Naive thymus-derived CD4-positive, alpha-beta T cell (primary cell): Measurements from ENCODE around the gene SPRR1A. TPM values are rescaled to one million over a fixed set of nuclear protein-coding genes. Genes with fewer than 3 reads are reported as not detected.

ENCODE experiments used
- ATAC-seq: fragments of 150-1000 bp; cut with Tn5 transposase; 2 replicates; pipeline ENCODE4 v1.10.0; 2021; ENCODE audit warnings: mild to moderate bottlenecking, moderate library complexity
- CTCF ChIA-PET: fragments of 350-600 bp; sonication (Branson Sonifier 250); formaldehyde crosslinking; loops from one replicate; lab custom pipeline; 2021; ENCODE audit warnings: antibody characterized with exemption; lab: Charles Lee
- POLR2A ChIA-PET: fragments of 350-600 bp; sonication (Branson Sonifier 250); formaldehyde crosslinking; loops from one replicate; lab custom pipeline; 2021; ENCODE audit warnings: antibody characterized with exemption, inconsistent platforms; lab: Charles Lee
- DNase-seq, 9 donors: peaks; one replicate each; pipeline versions ENCODE4 v3.0.0 to v3.0.0-alpha.2; 2020 to 2022; ENCODE audit warnings: mixed read lengths in 1 of 9
- H3K27ac ChIP-seq: one replicate; pipeline ENCODE4 v1.7.0; 2013; ENCODE audit warnings: mild to moderate bottlenecking, low read depth, low read length, moderate library complexity
- H3K27me3 ChIP-seq, 2 donors: one replicate each; pipeline ENCODE4 v1.7.0; 2013; ENCODE audit warnings: low read length in 2 of 2, mild to moderate bottlenecking in 2 of 2, moderate library complexity in 2 of 2; ENCODE audit not compliant: control insufficient read depth in 2 of 2, insufficient read depth in 2 of 2
- H3K36me3 ChIP-seq, 3 experiments: 1 replicate in 2 of 3; 2 replicates in 1 of 3; pipeline ENCODE4 v1.7.0; 2013; ENCODE audit warnings: low read length in 3 of 3, mild to moderate bottlenecking in 3 of 3, moderate library complexity in 1 of 3; ENCODE audit not compliant: insufficient read depth in 3 of 3, control insufficient read depth in 2 of 3
- H3K4me1 ChIP-seq, 2 donors: one replicate each; pipeline ENCODE4 v1.7.0; 2013; ENCODE audit warnings: low read length in 2 of 2, mild to moderate bottlenecking in 2 of 2, moderate library complexity in 1 of 2; ENCODE audit not compliant: control insufficient read depth in 2 of 2, insufficient read depth in 2 of 2
- H3K4me3 ChIP-seq: 2 replicates; pipeline ENCODE4 v1.7.0; 2013; ENCODE audit warnings: mild to moderate bottlenecking, low read length
- H3K9me3 ChIP-seq, 3 experiments: 1 replicate in 2 of 3; 2 replicates in 1 of 3; pipeline ENCODE4 v1.7.0; 2013; ENCODE audit warnings: low read length in 3 of 3; ENCODE audit not compliant: control insufficient read depth in 2 of 3
- H3K27ac Mint-ChIP-seq, 9 donors: one replicate each; pipeline ENCODE4 v1.8.0; 2020 to 2022; ENCODE audit warnings: mixed read lengths in 9 of 9, mild to moderate bottlenecking in 8 of 9, moderate library complexity in 5 of 9, inconsistent platforms in 2 of 9
- H3K27me3 Mint-ChIP-seq, 5 donors: one replicate each; pipeline ENCODE4 v1.8.0; 2021 to 2022; ENCODE audit warnings: mixed read lengths in 5 of 5, mild to moderate bottlenecking in 1 of 5
- H3K36me3 Mint-ChIP-seq, 5 donors: one replicate each; pipeline ENCODE4 v1.8.0; 2020 to 2022; ENCODE audit warnings: mixed read lengths in 5 of 5, mild to moderate bottlenecking in 3 of 5, inconsistent platforms in 1 of 5
- H3K4me1 Mint-ChIP-seq, 7 donors: one replicate each; pipeline ENCODE4 v1.8.0; 2020 to 2022; ENCODE audit warnings: mixed read lengths in 7 of 7, mild to moderate bottlenecking in 3 of 7, inconsistent platforms in 1 of 7
- H3K4me3 Mint-ChIP-seq, 10 donors: one replicate each; pipeline ENCODE4 v1.8.0; 2020 to 2022; ENCODE audit warnings: mild to moderate bottlenecking in 10 of 10, mixed read lengths in 10 of 10, moderate library complexity in 6 of 10, inconsistent platforms in 2 of 10
- H3K9me3 Mint-ChIP-seq, 11 donors: one replicate each; pipeline ENCODE4 v1.8.0; 2020 to 2022; ENCODE audit warnings: mixed read lengths in 11 of 11, mild to moderate bottlenecking in 4 of 11, inconsistent platforms in 1 of 11, moderate library complexity in 1 of 11
- intact Hi-C, 2 donors: fragments of 100-400 bp; cut with micrococcal nuclease; formaldehyde crosslinking; loops; one replicate each; pipeline ENCODE4 v1.15.1; 2023
- polyA plus RNA-seq, 2 donors: library from polyadenylated mRNA; unstranded; fragments of 300-500 nt; fragmentation: Illumina TruSeq; gene quantifications; one replicate each; pipeline ENCODE4 v1.2.3, GENCODE V29; 2021
- total RNA-seq, 6 experiments: library from RNA in 5 of 6; stranded (reverse) in 5 of 6; gene quantifications; 1 replicate in 5 of 6; 2 replicates in 1 of 6; pipeline ENCODE4 v1.2.3 and lab custom pipeline; 2021 to 2026

Gene SPRR1A
- total and polyA plus RNA-seq, 7 experiments from 2014 or later = not detected

GRCh38 chr1:152970495-152970894, 13.4 kb upstream of the SPRR1A start, which contains the start of gene SPRR4:
Gene SPRR4 (plus strand): TSS chr1:152970648. CDS start chr1:152971891, 1,243 bp downstream.
- Mint-ChIP-seq H3K4me1 (no peaks in the 10 kb centered on the region), H3K9me3 (no peaks in the 10 kb centered on the region), H3K27me3 (peaks cover 0 to 57% (median 34%) of the 10 kb centered on the region in 5 donors), H3K36me3 (no peaks in the 10 kb centered on the region), H3K27ac (no peak within 1 kb of the TSS), H3K4me3 (no peak within 1 kb of the TSS)
- no peak within 1 kb of the TSS for H3K4me3 ChIP-seq
- no peak within 1 kb of the TSS for H3K27ac ChIP-seq
- H3K36me3 ChIP-seq = no peaks in the 10 kb centered on the region
- intact Hi-C loops = no loop called here
- H3K27me3 ChIP-seq = no peaks in the 10 kb centered on the region
- no peaks in the 10 kb centered on the region for H3K4me1 ChIP-seq
- ATAC-seq (no peak), DNase-seq (no peak)
- ChIA-PET POLR2A (no interaction called here), CTCF (no interaction called here)
- H3K9me3 ChIP-seq = no peaks in the 10 kb centered on the region

- H3K9me3 Mint-ChIP-seq = no peaks in the 10 kb centered on the region
- H3K4me3 Mint-ChIP-seq = no peak overlapping the region
- H3K27ac Mint-ChIP-seq = no peak overlapping the region
- intact Hi-C loops = no loop called here
- ATAC-seq = no peak
- ChIA-PET POLR2A (no interaction called here), CTCF (no interaction called here)
- Histone ChIP-seq H3K27ac (no peak overlapping the region), H3K9me3 (no peaks in the 10 kb centered on the region), H3K4me1 (no peaks in the 10 kb centered on the region), H3K27me3 (no peaks in the 10 kb centered on the region), H3K4me3 (no peak overlapping the region), H3K36me3 (no peaks in the 10 kb centered on the region)
- H3K27me3 Mint-ChIP-seq = peaks cover 3 to 52% (median 39%) of the 10 kb centered on the region in 5 donors
- H3K36me3 Mint-ChIP-seq = no peaks in the 10 kb centered on the region
- H3K4me1 Mint-ChIP-seq = no peaks in the 10 kb centered on the region
- DNase-seq = no peak
Measured at GRCh38 chr1:152972196-152972886, 11.5 kb upstream of the SPRR1A start.

GRCh38 chr1:152976688-152977087, 7.2 kb upstream of the SPRR1A start:
- intact Hi-C loops = no loop called here
- ChIA-PET CTCF (no interaction called here), POLR2A (no interaction called here)
- Mint-ChIP-seq H3K27me3 (peaks cover 3 to 47% (median 41%) of the 10 kb centered on the region in 5 donors), H3K27ac (no peak overlapping the region), H3K36me3 (peaks cover 0 to 5% (median 0%) of the 10 kb centered on the region in 5 donors), H3K4me3 (no peak overlapping the region), H3K9me3 (peaks cover 0 to 3% (median 0%) of the 10 kb centered on the region in 11 donors), H3K4me1 (no peaks in the 10 kb centered on the region)
- Histone ChIP-seq H3K27me3 (no peaks in the 10 kb centered on the region), H3K4me1 (no peaks in the 10 kb centered on the region), H3K9me3 (no peaks in the 10 kb centered on the region), H3K27ac (no peak overlapping the region), H3K4me3 (no peak overlapping the region), H3K36me3 (no peaks in the 10 kb centered on the region)
- no peak for DNase-seq
- ATAC-seq = no peak

GRCh38 chr1:152977614-152978013, 6.3 kb upstream of the SPRR1A start:
- ChIA-PET POLR2A (no interaction called here), CTCF (no interaction called here)
- H3K36me3 ChIP-seq = no peaks in the 10 kb centered on the region
- no peaks in the 10 kb centered on the region for H3K4me1 ChIP-seq
- no peak for DNase-seq
- H3K4me1 Mint-ChIP-seq = no peaks in the 10 kb centered on the region
- peaks cover 0 to 3% (median 0%) of the 10 kb centered on the region in 11 donors for H3K9me3 Mint-ChIP-seq
- no peak for ATAC-seq
- H3K4me3 ChIP-seq = no peak overlapping the region
- H3K27me3 ChIP-seq = no peaks in the 10 kb centered on the region
- no peak overlapping the region for H3K4me3 Mint-ChIP-seq
- H3K27ac Mint-ChIP-seq = no peak overlapping the region
- no peak overlapping the region for H3K27ac ChIP-seq
- H3K9me3 ChIP-seq = no peaks in the 10 kb centered on the region
- intact Hi-C loops = no loop called here
- peaks cover 0 to 5% (median 0%) of the 10 kb centered on the region in 5 donors for H3K36me3 Mint-ChIP-seq
- H3K27me3 Mint-ChIP-seq = peaks cover 6 to 43% (median 38%) of the 10 kb centered on the region in 5 donors

GRCh38 chr1:152980676-152981075, 3.2 kb upstream of the SPRR1A start:
- H3K36me3 Mint-ChIP-seq = peaks cover 0 to 5% (median 0%) of the 10 kb centered on the region in 5 donors
- POLR2A ChIA-PET = no interaction called here
- CTCF ChIA-PET = no interaction called here
- no peaks in the 10 kb centered on the region for H3K4me1 Mint-ChIP-seq
- no peak for ATAC-seq
- H3K9me3 ChIP-seq = no peaks in the 10 kb centered on the region
- no peak overlapping the region for H3K4me3 Mint-ChIP-seq
- intact Hi-C loops = no loop called here
- H3K36me3 ChIP-seq = no peaks in the 10 kb centered on the region
- no peaks in the 10 kb centered on the region for H3K27me3 ChIP-seq
- H3K27ac ChIP-seq = no peak overlapping the region
- H3K4me1 ChIP-seq = no peaks in the 10 kb centered on the region
- peaks cover 6 to 43% (median 41%) of the 10 kb centered on the region in 5 donors for H3K27me3 Mint-ChIP-seq
- H3K27ac Mint-ChIP-seq = no peak overlapping the region
- no peak overlapping the region for H3K4me3 ChIP-seq
- no peak for DNase-seq
- H3K9me3 Mint-ChIP-seq = peaks cover 0 to 3% (median 0%) of the 10 kb centered on the region in 11 donors

- no peak overlapping the region for H3K4me3 ChIP-seq
- Mint-ChIP-seq H3K27ac (no peak overlapping the region), H3K9me3 (peaks cover 0 to 3% (median 0%) of the 10 kb centered on the region in 11 donors), H3K36me3 (peaks cover 0 to 5% (median 0%) of the 10 kb centered on the region in 5 donors), H3K4me1 (no peaks in the 10 kb centered on the region), H3K27me3 (peaks cover 3 to 49% (median 40%) of the 10 kb centered on the region in 5 donors), H3K4me3 (no peak overlapping the region)
- DNase-seq (no peak), ATAC-seq (no peak)
- POLR2A ChIA-PET = no interaction called here
- no peaks in the 10 kb centered on the region for H3K27me3 ChIP-seq
- intact Hi-C loops = no loop called here
- CTCF ChIA-PET = no interaction called here
- H3K27ac ChIP-seq = no peak overlapping the region
- no peaks in the 10 kb centered on the region for H3K9me3 ChIP-seq
- no peaks in the 10 kb centered on the region for H3K4me1 ChIP-seq
- no peaks in the 10 kb centered on the region for H3K36me3 ChIP-seq
Measured at GRCh38 chr1:152981146-152981871, 2.6 kb upstream of the SPRR1A start.
